GM23248 (cell line): ENCODE measurements around the gene NBEA. TPM values are rescaled to one million over a fixed set of nuclear protein-coding genes. Genes with fewer than 3 reads are reported as not detected.

ENCODE experiments used
- DNase-seq: peaks from one replicate; pipeline ENCODE4 v3.0.0-alpha.2; 2015
- H2AFZ ChIP-seq: fragments of 200-600 bp; sonication (generic); 2 replicates; pipeline ENCODE4 v1.6.1; 2016; ENCODE audit warnings: antibody characterized with exemption
- H3F3A ChIP-seq: fragments of 200-600 bp; sonication (generic); 2 replicates; pipeline ENCODE4 v1.6.1; 2016; ENCODE audit warnings: mild to moderate bottlenecking, antibody characterized with exemption, mixed run types; ENCODE audit not compliant: insufficient read depth
- H3K27ac ChIP-seq: fragments of 200-600 bp; sonication (generic); 2 replicates; pipeline ENCODE4 v1.5.1; 2016; ENCODE audit warnings: mild to moderate bottlenecking
- H3K27me3 ChIP-seq: fragments of 200-600 bp; sonication (generic); replicated peaks from 2 replicates; pipeline ENCODE4 v1.6.1; 2016; ENCODE audit warnings: mild to moderate bottlenecking; ENCODE audit not compliant: insufficient read depth
- H3K36me3 ChIP-seq: fragments of 200-600 bp; sonication (generic); 2 replicates; pipeline ENCODE4 v1.6.1; 2016; ENCODE audit warnings: low read depth, mild to moderate bottlenecking
- H3K4me1 ChIP-seq: fragments of 200-600 bp; sonication (generic); 2 replicates; pipeline ENCODE4 v1.6.1; 2016; ENCODE audit warnings: mild to moderate bottlenecking; ENCODE audit not compliant: insufficient read depth
- H3K4me2 ChIP-seq: fragments of 200-600 bp; sonication (generic); one replicate; pipeline ENCODE4 v1.6.1; 2016; ENCODE audit warnings: mild to moderate bottlenecking; ENCODE audit not compliant: unreplicated experiment
- H3K4me3 ChIP-seq: fragments of 200-600 bp; sonication (generic); 2 replicates; pipeline ENCODE4 v1.5.1; 2016; ENCODE audit warnings: mild to moderate bottlenecking
- H3K79me2 ChIP-seq: fragments of 200-600 bp; sonication (generic); 2 replicates; pipeline ENCODE4 v1.6.1; 2016; ENCODE audit warnings: mild to moderate bottlenecking; ENCODE audit not compliant: insufficient read depth
- H3K9ac ChIP-seq: fragments of 200-600 bp; sonication (generic); 2 replicates; pipeline ENCODE4 v1.6.1; 2016; ENCODE audit warnings: mild to moderate bottlenecking
- H3K9me2 ChIP-seq: fragments of 200-600 bp; sonication (generic); 2 replicates; pipeline ENCODE4 v1.6.1; 2016; ENCODE audit warnings: mixed run types, mild to moderate bottlenecking, moderate library complexity; ENCODE audit not compliant: insufficient read depth
- H3K9me3 ChIP-seq: fragments of 200-600 bp; sonication (generic); one replicate; pipeline ENCODE4 v1.6.1; 2017; ENCODE audit warnings: low read depth
- H4K20me1 ChIP-seq: fragments of 200-600 bp; sonication (generic); 2 replicates; pipeline ENCODE4 v1.6.0; 2016; ENCODE audit not compliant: insufficient read depth
- EZH2 ChIP-seq: fragments of 200-600 bp; sonication (generic); IDR thresholded peaks from 2 replicates; pipeline ENCODE4 v1.6.1; 2018; ENCODE audit warnings: antibody characterized with exemption, mild to moderate bottlenecking; ENCODE audit not compliant: insufficient read depth, poor library complexity, severe bottlenecking
- EZH2phosphoT487 ChIP-seq: fragments of 200-600 bp; sonication (generic); IDR thresholded peaks from 2 replicates; pipeline ENCODE4 v1.6.1; 2018; ENCODE audit warnings: antibody characterized with exemption, moderate library complexity, mild to moderate bottlenecking, low read depth; ENCODE audit not compliant: insufficient read depth
- WGBS, 2 experiments: methylation state at CpG; one replicate each; pipeline ENCODE4 v1.1.6; 2015 to 2017; ENCODE audit warnings: low lambda C conversion rate in 2 of 2, low coverage in 1 of 2; ENCODE audit errors: missing lambda C conversion rate in 2 of 2; 5-methylcytosine and 5-hydroxymethylcytosine counted together
- in situ Hi-C: fragments of 300-500 bp; cut with MboI; formaldehyde crosslinking; loops from 2 replicates; pipeline ENCODE4 v1.15.0; 2020
- polyA plus RNA-seq: library from polyadenylated mRNA; unstranded; fragments of >200 nt; fragmentation: Nextera tagmentation; extraction: Ambion mirVana; gene quantifications from 2 replicates; pipeline ENCODE4 v1.2.1, GENCODE V29; 2016
- total RNA-seq: library from RNA; depleted of rRNA; stranded (reverse); fragments of >200 nt; shearing (Covaris generic); gene quantifications from 2 replicates; pipeline ENCODE4 v1.2.3, GENCODE V29; 2014

Gene NBEA
- total and polyA plus RNA-seq, 2 experiments from 2014 or later, result 1.9 to 3.7 TPM

- no peak overlapping the region for H3K4me2 ChIP-seq
- 74 to 79% methylated on average over 2 of the region's 2 CpGs for WGBS, 2 experiments
- no peaks in the 10 kb centered on the region for H4K20me1 ChIP-seq
- H3K9me3 ChIP-seq, result no peaks in the 10 kb centered on the region
- H3K9me2 ChIP-seq, result no peaks in the 10 kb centered on the region
- no peaks in the 10 kb centered on the region for H3F3A ChIP-seq
- TF ChIP-seq EZH2phosphoT487 (no peak), EZH2 (no peak)
- in situ Hi-C loops, result no loop called here
- no peak overlapping the region for H2AFZ ChIP-seq
- peaks cover 7% of the 10 kb centered on the region; the same call in 1 of the 2 replicates for H3K79me2 ChIP-seq
- no peaks in the 10 kb centered on the region for H3K27me3 ChIP-seq
- DNase-seq, result no peak
- no peak overlapping the region for H3K9ac ChIP-seq
- H3K27ac ChIP-seq, result no peak overlapping the region
- no peak overlapping the region for H3K4me3 ChIP-seq
- 0 out of 2 replicates have a peak, but pooled peaks cover 5% of the 10 kb centered on the region for H3K4me1 ChIP-seq
- no peaks in the 10 kb centered on the region for H3K36me3 ChIP-seq
Measured at GRCh38 chr13:35481777-35482176, 539.7 kb downstream of the NBEA start.

GRCh38 chr13:35482527-35482926 lies 540.5 kb downstream of the NBEA start:
- Histone ChIP-seq H3K9ac (no peak overlapping the region), H3K4me2 (no peak overlapping the region), H3F3A (no peaks in the 10 kb centered on the region), H2AFZ (no peak overlapping the region), H3K9me2 (no peaks in the 10 kb centered on the region), H3K9me3 (no peaks in the 10 kb centered on the region), H3K27ac (no peak overlapping the region), H4K20me1 (no peaks in the 10 kb centered on the region), H3K79me2 (no peaks in the 10 kb centered on the region), H3K36me3 (no peaks in the 10 kb centered on the region), H3K4me3 (no peak overlapping the region), H3K4me1 (no peaks in the 10 kb centered on the region), H3K27me3 (no peaks in the 10 kb centered on the region)
- TF ChIP-seq EZH2phosphoT487 (no peak), EZH2 (no peak)
- DNase-seq, result no peak
- WGBS, 2 experiments, result 78 to 92% methylated on average over 1 of the region's 1 CpG
- in situ Hi-C loops, result no loop called here

DNA sequence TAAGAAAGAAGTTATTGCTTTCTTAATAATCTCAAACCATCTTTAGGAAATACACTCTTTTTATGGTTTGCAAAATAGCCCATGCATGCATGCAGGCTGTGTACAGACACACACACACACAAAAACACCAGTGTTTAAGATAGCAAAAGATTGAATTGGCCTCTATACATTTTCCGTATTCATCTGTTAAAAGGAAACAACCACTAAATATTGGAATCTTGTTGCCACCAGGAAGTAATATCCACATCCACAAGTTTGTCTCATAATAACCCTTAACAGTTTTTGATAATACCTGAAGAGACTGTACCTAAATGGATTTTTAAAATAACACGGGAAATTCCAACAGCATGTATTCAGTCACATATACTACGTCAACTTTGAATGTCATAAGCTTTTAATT lies 541.7 kb downstream of the NBEA start:
- H3K4me2 ChIP-seq, result no peak overlapping the region
- no peak overlapping the region for H2AFZ ChIP-seq
- no peaks in the 10 kb centered on the region for H3K4me1 ChIP-seq
- DNase-seq, result no peak
- no peak overlapping the region for H3K27ac ChIP-seq
- WGBS, 2 experiments, result 94 to 98% methylated on average over 3 of the region's 3 CpGs
- H3K4me3 ChIP-seq, result no peak overlapping the region
- no peaks in the 10 kb centered on the region for H3K36me3 ChIP-seq
- no peaks in the 10 kb centered on the region for H3K9me2 ChIP-seq
- in situ Hi-C loops, result no loop called here
- no peak overlapping the region for H3K9ac ChIP-seq
- H3K27me3 ChIP-seq, result no peaks in the 10 kb centered on the region
- H3K9me3 ChIP-seq, result no peaks in the 10 kb centered on the region
- H4K20me1 ChIP-seq, result no peaks in the 10 kb centered on the region
- H3K79me2 ChIP-seq, result no peaks in the 10 kb centered on the region
- H3F3A ChIP-seq, result no peaks in the 10 kb centered on the region
- TF ChIP-seq EZH2phosphoT487, result no peak
- no peak for TF ChIP-seq EZH2

- no peak for DNase-seq
- H3K79me2 ChIP-seq, result no peaks in the 10 kb centered on the region
- H3K9me2 ChIP-seq, result no peaks in the 10 kb centered on the region
- H3K27me3 ChIP-seq, result no peaks in the 10 kb centered on the region
- no peak overlapping the region for H3K4me3 ChIP-seq
- H3K9me3 ChIP-seq, result no peaks in the 10 kb centered on the region
- in situ Hi-C loops, result no loop called here
- H3K4me2 ChIP-seq, result no peak overlapping the region
- no peak for TF ChIP-seq EZH2phosphoT487
- TF ChIP-seq EZH2, result no peak
- H3K4me1 ChIP-seq, result no peaks in the 10 kb centered on the region
- WGBS, 2 experiments, result 92 to 98% methylated on average over 2 of the region's 2 CpGs
- H3K27ac ChIP-seq, result no peak overlapping the region
- H2AFZ ChIP-seq, result no peak overlapping the region
- H3K9ac ChIP-seq, result no peak overlapping the region
- no peaks in the 10 kb centered on the region for H3F3A ChIP-seq
- H4K20me1 ChIP-seq, result no peaks in the 10 kb centered on the region
- H3K36me3 ChIP-seq, result no peaks in the 10 kb centered on the region
Measured at GRCh38 chr13:35484384-35484783, 542.3 kb downstream of the NBEA start.

DNA sequence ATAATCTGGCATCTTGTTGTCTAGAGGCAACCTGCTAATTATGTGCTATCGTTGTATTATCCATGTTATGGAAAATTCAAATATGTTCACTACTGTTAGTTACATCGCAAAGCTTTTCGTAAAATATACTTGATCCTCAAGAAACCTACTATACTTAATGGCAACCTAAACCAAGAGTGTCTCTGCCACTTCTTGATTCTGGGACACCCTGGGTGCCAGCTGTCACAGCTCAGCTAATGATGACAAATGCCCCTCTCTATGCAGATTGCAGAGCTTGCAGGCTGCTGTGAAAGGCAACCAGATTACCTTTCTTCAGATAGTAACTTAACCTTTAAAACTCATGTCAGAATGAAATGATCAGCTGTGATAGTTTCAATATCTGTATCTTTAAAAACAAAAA lies 543.4 kb downstream of the NBEA start:
- H3K9ac ChIP-seq, result no peak overlapping the region
- H2AFZ ChIP-seq, result no peak overlapping the region
- DNase-seq, result no peak
- 98% methylated on average over 3 of the region's 3 CpGs for WGBS, 2 experiments
- H3K4me2 ChIP-seq, result no peak overlapping the region
- no peaks in the 10 kb centered on the region for H3K9me2 ChIP-seq
- H3K27me3 ChIP-seq, result no peaks in the 10 kb centered on the region
- no peak overlapping the region for H3K4me3 ChIP-seq
- no peaks in the 10 kb centered on the region for H3K9me3 ChIP-seq
- H3K4me1 ChIP-seq, result no peaks in the 10 kb centered on the region
- in situ Hi-C loops, result no loop called here
- H3K36me3 ChIP-seq, result no peaks in the 10 kb centered on the region
- H4K20me1 ChIP-seq, result no peaks in the 10 kb centered on the region
- H3K27ac ChIP-seq, result no peak overlapping the region
- TF ChIP-seq EZH2phosphoT487 (no peak), EZH2 (no peak)
- H3F3A ChIP-seq, result no peaks in the 10 kb centered on the region
- no peaks in the 10 kb centered on the region for H3K79me2 ChIP-seq
